Muscle layer of duodenum (tissue), 2 donors: ENCODE data around the gene HES2.

Source experiments
- H3K27ac ChIP-seq: one replicate; pipeline ENCODE4 v1.7.0; 2013; ENCODE audit warnings: mild to moderate bottlenecking, low read length
- H3K27me3 ChIP-seq: one replicate; pipeline ENCODE4 v1.7.0; 2013; ENCODE audit warnings: low read depth, mild to moderate bottlenecking, control low read depth, low read length
- H3K36me3 ChIP-seq, 2 donors: one replicate each; pipeline ENCODE4 v1.7.0; 2013; ENCODE audit warnings: low read length in 2 of 2, control low read depth in 1 of 2, mild to moderate bottlenecking in 1 of 2; ENCODE audit not compliant: insufficient read depth in 2 of 2, control insufficient read depth in 1 of 2
- H3K4me1 ChIP-seq, 2 donors: one replicate each; pipeline ENCODE4 v1.7.0; 2013; ENCODE audit warnings: low read length in 2 of 2, mild to moderate bottlenecking in 2 of 2, control low read depth in 1 of 2, moderate library complexity in 1 of 2; ENCODE audit not compliant: insufficient read depth in 2 of 2, control insufficient read depth in 1 of 2
- H3K4me3 ChIP-seq, 2 donors: one replicate each; pipeline ENCODE4 v1.7.0; 2013; ENCODE audit warnings: low read length in 2 of 2, low read depth in 1 of 2, mild to moderate bottlenecking in 1 of 2
- H3K9me3 ChIP-seq, 2 donors: one replicate each; pipeline ENCODE4 v1.7.0; 2013; ENCODE audit warnings: low read length in 2 of 2, control low read depth in 1 of 2, mild to moderate bottlenecking in 1 of 2; ENCODE audit not compliant: control insufficient read depth in 1 of 2
- donor health status: healthy.

HES2 gene

GRCh38 chr1:6420454-6421042 lies 829 bp upstream of the HES2 start:
- peaks cover 0 to 44% of the 10 kb centered on the region in 2 donors for H3K4me1 ChIP-seq
- no peak overlapping the region for H3K27ac ChIP-seq
- H3K9me3 ChIP-seq: no peaks in the 10 kb centered on the region
- peak overlapping the region in 1 of 2 donors; percentile 55 for H3K4me3 ChIP-seq
- peaks cover 68% of the 10 kb centered on the region for H3K27me3 ChIP-seq
- H3K36me3 ChIP-seq: no peaks in the 10 kb centered on the region

- Histone ChIP-seq H3K36me3 (no peaks in the 10 kb centered on the region), H3K9me3 (no peaks in the 10 kb centered on the region), H3K27ac (no peak overlapping the region), H3K27me3 (peaks cover 67% of the 10 kb centered on the region), H3K4me1 (peaks cover 0 to 38% of the 10 kb centered on the region in 2 donors), H3K4me3 (peak overlapping the region in 1 of 2 donors; percentile 55)
Observed at GRCh38 chr1:6419397-6419803, 319 bp downstream of the HES2 start.

- Histone ChIP-seq H3K36me3 (no peaks in the 10 kb centered on the region), H3K27me3 (peaks cover 61% of the 10 kb centered on the region), H3K27ac (no peak overlapping the region), H3K9me3 (no peaks in the 10 kb centered on the region), H3K4me1 (peaks cover 0 to 33% of the 10 kb centered on the region in 2 donors), H3K4me3 (peak overlapping the region in 1 of 2 donors; percentile 55)
Observed at GRCh38 chr1:6418668-6419396, 887 bp downstream of the HES2 start.

GRCh38 chr1:6417961-6418667 lies 1.6 kb downstream of the HES2 start:
- no peak overlapping the region for H3K27ac ChIP-seq
- H3K36me3 ChIP-seq: no peaks in the 10 kb centered on the region
- peaks cover 0 to 26% of the 10 kb centered on the region in 2 donors for H3K4me1 ChIP-seq
- H3K9me3 ChIP-seq: no peaks in the 10 kb centered on the region
- H3K27me3 ChIP-seq: peaks cover 54% of the 10 kb centered on the region
- no peak overlapping the region for H3K4me3 ChIP-seq

GRCh38 chr1:6416906-6417305 lies 2.8 kb downstream of the HES2 start:
- peaks cover 50% of the 10 kb centered on the region for H3K27me3 ChIP-seq
- no peak overlapping the region for H3K27ac ChIP-seq
- H3K4me1 ChIP-seq: peaks cover 0 to 26% of the 10 kb centered on the region in 2 donors
- H3K4me3 ChIP-seq: no peak overlapping the region
- H3K36me3 ChIP-seq: no peaks in the 10 kb centered on the region
- no peaks in the 10 kb centered on the region for H3K9me3 ChIP-seq

- no peaks in the 10 kb centered on the region for H3K9me3 ChIP-seq
- peaks cover 45% of the 10 kb centered on the region for H3K27me3 ChIP-seq
- H3K4me3 ChIP-seq: no peak overlapping the region
- peaks cover 0 to 26% of the 10 kb centered on the region in 2 donors for H3K4me1 ChIP-seq
- no peak overlapping the region for H3K27ac ChIP-seq
- no peaks in the 10 kb centered on the region for H3K36me3 ChIP-seq
Observed at GRCh38 chr1:6416295-6416656, 3.4 kb downstream of the HES2 start.

- no peak overlapping the region for H3K4me3 ChIP-seq
- no peak overlapping the region for H3K27ac ChIP-seq
- H3K27me3 ChIP-seq: peaks cover 32% of the 10 kb centered on the region
- no peaks in the 10 kb centered on the region for H3K9me3 ChIP-seq
- peaks cover 0 to 16% of the 10 kb centered on the region in 2 donors for H3K4me1 ChIP-seq
- H3K36me3 ChIP-seq: no peaks in the 10 kb centered on the region
Observed at GRCh38 chr1:6414881-6415626, 4.7 kb downstream of the HES2 start.

GRCh38 chr1:6414443-6414844 lies 5.3 kb downstream of the HES2 start:
- no peak overlapping the region for H3K27ac ChIP-seq
- H3K4me3 ChIP-seq: no peak overlapping the region
- peaks cover 0 to 10% of the 10 kb centered on the region in 2 donors for H3K4me1 ChIP-seq
- H3K27me3 ChIP-seq: peaks cover 31% of the 10 kb centered on the region
- no peaks in the 10 kb centered on the region for H3K36me3 ChIP-seq
- H3K9me3 ChIP-seq: no peaks in the 10 kb centered on the region

- Histone ChIP-seq H3K9me3 (no peaks in the 10 kb centered on the region), H3K36me3 (no peaks in the 10 kb centered on the region), H3K4me3 (no peak overlapping the region), H3K27me3 (peaks cover 25% of the 10 kb centered on the region), H3K4me1 (no peaks in the 10 kb centered on the region), H3K27ac (no peak overlapping the region)
Observed at GRCh38 chr1:6412896-6413295, 6.8 kb downstream of the HES2 start.

GRCh38 chr1:6410248-6410893 lies 9.3 kb downstream of the HES2 start:
- Histone ChIP-seq H3K4me1 (no peaks in the 10 kb centered on the region), H3K27me3 (peaks cover 6% of the 10 kb centered on the region)

More at GRCh38 chr1:6410248-6410893, 9.3 kb downstream of the HES2 start:
- Histone ChIP-seq H3K36me3 (no peaks in the 10 kb centered on the region), H3K4me3 (no peak overlapping the region), H3K9me3 (no peaks in the 10 kb centered on the region), H3K27ac (no peak overlapping the region)
